GM21390 (cell line): ENCODE data around the gene CENPB.

Experiments
- ATAC-seq: cut with Tn5 transposase; IDR thresholded peaks from one replicate; pipeline ENCODE4 v1.9.1; 2021; ENCODE audit not compliant: unreplicated experiment

The CENPB gene

GRCh38 chr20:3751305-3751674 is 35.2 kb downstream of the CENPB start:
- ATAC-seq, result no peak

GRCh38 chr20:3749689-3750531 is 36.6 kb downstream of the CENPB start:
- ATAC-seq, result no peak

- no peak for ATAC-seq
Measured at GRCh38 chr20:3749087-3749688, 37.4 kb downstream of the CENPB start.

GRCh38 chr20:3748073-3748472 is 38.5 kb downstream of the CENPB start:
- no peak for ATAC-seq

GRCh38 chr20:3747471-3747870 is 39.1 kb downstream of the CENPB start:
- no peak for ATAC-seq

GRCh38 chr20:3745686-3746173 is 40.8 kb downstream of the CENPB start:
- no peak for ATAC-seq

- ATAC-seq, result no peak
Measured at GRCh38 chr20:3744806-3745685, 41.5 kb downstream of the CENPB start.

GRCh38 chr20:3744037-3744436 is 42.5 kb downstream of the CENPB start:
- no peak for ATAC-seq

- ATAC-seq, result no peak
Measured at GRCh38 chr20:3743251-3743650, 43.3 kb downstream of the CENPB start.

- no peak for ATAC-seq
Measured at GRCh38 chr20:3741836-3742458, 44.6 kb downstream of the CENPB start.

GRCh38 chr20:3740615-3741301 is 45.8 kb downstream of the CENPB start:
- no peak for ATAC-seq

- ATAC-seq, result no peak
Measured at GRCh38 chr20:3739926-3740451, 46.6 kb downstream of the CENPB start.

- ATAC-seq, result no peak
Measured at GRCh38 chr20:3739054-3739925, 47.2 kb downstream of the CENPB start.

- ATAC-seq, result no peak
Measured at GRCh38 chr20:3738111-3739053, 48.2 kb downstream of the CENPB start.

- ATAC-seq, result no peak
Measured at GRCh38 chr20:3735768-3736167, 50.8 kb downstream of the CENPB start.

- no peak for ATAC-seq
Measured at GRCh38 chr20:3734111-3734843, 52.3 kb downstream of the CENPB start.
